ENCODE measurements around the gene ANK3.

DNA sequence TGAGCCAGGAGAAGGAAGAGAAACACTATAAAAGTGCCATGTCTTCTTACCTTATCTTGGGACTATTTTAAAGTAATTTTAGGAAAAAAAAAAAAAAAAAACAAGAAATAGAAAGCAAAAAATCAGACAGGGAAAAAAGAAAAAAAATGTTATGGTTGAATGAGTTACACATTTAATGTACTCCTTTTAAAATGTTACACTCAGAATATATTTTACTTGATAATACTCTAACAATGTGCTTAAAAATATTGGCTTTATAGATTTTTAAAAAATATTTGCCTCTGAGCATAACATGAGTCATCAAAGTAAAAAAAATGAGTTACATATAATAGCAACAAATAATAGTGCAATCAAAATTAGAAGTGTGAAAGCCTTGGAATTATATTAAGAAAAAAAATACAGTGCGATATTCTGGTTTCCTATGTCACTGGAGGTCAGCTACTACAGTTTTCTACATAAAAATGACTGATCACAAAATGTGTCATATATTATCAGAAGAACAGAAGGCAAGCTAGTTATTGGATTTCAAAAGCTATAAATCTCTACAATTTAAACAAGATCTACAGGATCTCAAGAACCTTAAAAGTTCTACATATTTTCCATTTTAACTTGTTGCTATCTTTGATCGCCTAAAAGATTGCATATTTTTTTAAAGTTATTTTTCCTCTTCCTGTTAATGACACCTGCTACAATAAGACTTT is 252.2 kb downstream of the ANK3 start:
- TF ChIP-seq EZH2 (IDR thresholded peaks at IDR 0.05; ENCODE audit: low read length, missing control alignments), result no peak
- TF ChIP-seq, protein P1, sequence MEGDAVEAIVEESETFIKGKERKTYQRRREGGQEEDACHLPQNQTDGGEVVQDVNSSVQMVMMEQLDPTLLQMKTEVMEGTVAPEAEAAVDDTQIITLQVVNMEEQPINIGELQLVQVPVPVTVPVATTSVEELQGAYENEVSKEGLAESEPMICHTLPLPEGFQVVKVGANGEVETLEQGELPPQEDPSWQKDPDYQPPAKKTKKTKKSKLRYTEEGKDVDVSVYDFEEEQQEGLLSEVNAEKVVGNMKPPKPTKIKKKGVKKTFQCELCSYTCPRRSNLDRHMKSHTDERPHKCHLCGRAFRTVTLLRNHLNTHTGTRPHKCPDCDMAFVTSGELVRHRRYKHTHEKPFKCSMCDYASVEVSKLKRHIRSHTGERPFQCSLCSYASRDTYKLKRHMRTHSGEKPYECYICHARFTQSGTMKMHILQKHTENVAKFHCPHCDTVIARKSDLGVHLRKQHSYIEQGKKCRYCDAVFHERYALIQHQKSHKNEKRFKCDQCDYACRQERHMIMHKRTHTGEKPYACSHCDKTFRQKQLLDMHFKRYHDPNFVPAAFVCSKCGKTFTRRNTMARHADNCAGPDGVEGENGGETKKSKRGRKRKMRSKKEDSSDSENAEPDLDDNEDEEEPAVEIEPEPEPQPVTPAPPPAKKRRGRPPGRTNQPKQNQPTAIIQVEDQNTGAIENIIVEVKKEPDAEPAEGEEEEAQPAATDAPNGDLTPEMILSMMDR (conservative IDR thresholded peaks at IDR 0.05 in 1 of 2, IDR thresholded peaks at IDR 0.05 in 1 of 2; ENCODE audit: low read depth in 1 of 2, low read length in 2 of 2), result no peak

Data from fibroblast of lung (primary cell).